Hematopoietic multipotent progenitor cell treated with erythropoietin and hydrocortisone succinate and interleukin-3 and kit ligand, for 6 days (in vitro differentiated cells): ENCODE measurements around the gene IFI27.
"Not testable (repeated sequence)": the region's sequence is repeated elsewhere in the genome, so short reads cannot be mapped to it uniquely, and the experiment has no call there.

Experiments
- DNase-seq: peaks from one replicate; pipeline ENCODE4 v3.0.0-alpha.2; 2015

The IFI27 gene

DNA sequence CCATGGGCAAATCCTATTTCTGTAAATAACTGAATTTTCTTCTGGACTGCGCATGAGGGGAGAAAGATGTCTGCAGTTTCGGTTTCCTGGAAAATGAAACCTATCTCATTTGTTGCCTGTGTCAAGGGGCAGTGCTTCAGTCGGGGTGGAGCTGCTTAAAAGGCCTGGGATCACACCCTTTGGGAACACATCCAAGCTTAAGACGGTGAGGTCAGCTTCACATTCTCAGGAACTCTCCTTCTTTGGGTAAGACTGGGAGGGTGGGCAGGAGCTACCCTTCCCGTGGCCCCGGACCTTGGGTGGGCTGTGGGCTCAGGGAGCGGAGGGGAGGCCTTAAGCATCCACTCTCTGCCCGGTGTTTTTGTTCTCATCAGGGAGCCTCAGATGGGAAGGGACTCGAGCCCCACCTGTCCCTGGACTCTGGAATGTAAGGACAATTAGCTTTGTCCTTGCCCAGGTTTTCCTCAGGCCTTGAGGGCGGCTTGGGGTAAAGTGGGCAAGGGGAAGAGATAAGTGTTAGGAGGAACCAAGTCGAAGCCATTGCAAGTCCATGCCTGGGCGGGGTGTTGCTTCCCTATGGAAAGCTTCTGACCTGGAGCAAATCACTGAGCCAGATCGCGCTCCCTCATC lies at the start of gene IFI27:
Gene IFI27 (plus strand): TSS at position 185 of the 630 bp plus-strand sequence.
- DNase-seq, result peak; percentile 74

DNA sequence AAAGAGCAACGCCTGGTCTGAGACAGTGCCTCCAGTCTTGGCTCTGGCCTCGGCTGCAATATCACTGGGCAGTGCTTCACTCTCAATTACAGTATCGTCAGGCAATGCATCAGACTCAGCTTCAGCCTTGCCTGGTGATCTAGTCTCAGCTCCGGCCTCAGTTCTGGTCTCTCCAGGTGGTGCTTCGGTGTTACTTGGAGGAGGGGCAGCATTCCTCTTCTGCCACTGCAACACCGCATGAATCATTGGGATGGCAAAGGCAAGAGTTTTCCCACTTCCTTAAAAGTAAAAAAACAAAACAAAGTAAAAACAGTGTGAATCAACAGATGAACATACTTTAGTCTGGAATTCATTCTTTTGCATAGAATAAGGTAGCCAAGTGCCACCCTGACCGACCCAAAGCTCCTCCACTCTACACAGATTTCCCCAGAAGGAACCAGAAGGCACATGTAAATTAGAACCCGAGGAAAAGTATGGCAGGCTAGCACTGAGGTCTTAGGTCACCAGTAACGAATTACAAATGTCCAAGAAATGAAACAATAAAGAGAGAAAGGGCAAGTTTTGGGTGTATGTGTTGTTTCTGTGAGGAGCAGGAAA lies 48.1 kb upstream of the IFI27 start:
- no peak for DNase-seq

DNA sequence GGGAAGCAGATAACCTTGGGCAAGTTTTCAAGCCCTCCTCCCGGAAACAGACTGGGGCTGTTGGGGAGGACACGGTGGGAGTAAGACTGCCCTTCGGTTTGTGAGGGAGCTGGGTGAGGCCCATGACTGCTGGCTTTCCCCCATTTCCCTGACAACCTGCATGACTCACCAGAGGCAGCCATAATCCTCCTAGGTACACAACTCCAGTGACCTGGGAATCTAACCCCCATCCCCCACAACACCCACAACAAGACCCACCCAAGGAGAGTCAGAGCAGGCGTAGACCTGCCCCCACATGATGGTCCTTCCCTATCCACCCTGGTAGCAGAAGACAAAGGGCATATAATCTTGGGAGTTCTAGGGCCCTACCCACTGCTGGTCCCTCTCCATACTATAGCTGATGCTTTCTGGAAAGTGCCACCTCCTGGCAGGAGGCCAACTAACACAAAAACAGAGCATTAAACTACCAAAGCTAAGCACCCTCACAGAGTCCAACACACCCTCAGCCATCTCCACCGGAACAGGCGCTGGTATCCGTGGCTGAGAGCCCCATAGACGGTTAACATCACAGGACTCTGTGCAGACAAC lies 44.4 kb upstream of the IFI27 start:
- DNase-seq, result no peak

DNA sequence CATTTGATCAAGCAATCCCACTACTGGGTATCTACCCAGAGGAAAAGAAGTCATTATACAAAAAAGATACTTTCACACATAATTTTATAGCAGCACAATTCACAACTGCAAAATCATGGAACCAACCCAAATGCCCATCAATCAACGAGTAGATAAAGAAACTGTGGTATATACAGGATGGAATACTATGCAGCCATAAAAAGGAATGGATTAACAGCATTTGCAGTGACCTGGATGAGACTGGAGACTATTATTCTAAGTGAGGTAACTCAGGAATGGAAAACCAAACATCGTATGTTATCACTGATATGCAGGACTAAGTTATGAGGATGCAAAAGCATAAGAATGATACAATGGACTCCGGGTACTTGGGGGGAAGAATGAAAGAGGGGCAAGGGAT lies 38.5 kb upstream of the IFI27 start:
- DNase-seq, result not testable (repeated sequence)

DNA sequence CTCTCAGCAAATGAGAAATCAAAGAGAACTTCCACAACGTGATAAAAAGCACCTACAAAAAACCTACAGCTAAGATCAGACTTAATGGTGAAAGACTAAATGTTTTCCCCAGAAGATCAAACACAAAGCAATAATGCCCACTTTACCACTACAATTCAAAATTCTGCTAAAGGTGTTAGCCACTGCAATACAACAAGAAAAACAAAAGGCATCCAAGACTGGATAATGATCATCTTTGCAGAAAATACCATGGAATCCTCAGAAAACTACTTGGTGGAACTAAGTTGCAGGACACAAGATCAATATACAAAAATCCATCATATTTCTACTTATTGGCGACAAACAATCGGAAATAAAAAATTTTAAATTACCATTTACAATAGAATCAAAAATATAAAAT lies 36.0 kb upstream of the IFI27 start:
- no peak for DNase-seq

DNA sequence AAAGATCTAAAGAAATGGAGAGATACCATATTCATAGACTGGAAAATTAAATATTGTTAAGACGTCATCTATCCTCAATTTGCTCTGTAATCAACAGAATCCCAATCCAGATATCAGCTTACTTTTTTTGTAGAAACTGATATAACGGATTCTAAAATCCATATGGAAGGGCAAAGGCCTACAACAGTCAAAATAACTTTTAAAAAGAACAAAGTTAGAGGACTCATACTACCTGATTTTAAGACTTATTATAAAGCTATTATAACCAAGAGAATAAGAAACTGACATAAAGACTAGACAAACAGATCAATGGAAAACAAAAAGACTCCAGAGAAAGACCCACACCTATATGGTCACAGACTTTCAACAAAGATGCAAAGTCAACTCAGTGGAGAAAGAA lies 35.5 kb upstream of the IFI27 start:
- DNase-seq, result no peak

DNA sequence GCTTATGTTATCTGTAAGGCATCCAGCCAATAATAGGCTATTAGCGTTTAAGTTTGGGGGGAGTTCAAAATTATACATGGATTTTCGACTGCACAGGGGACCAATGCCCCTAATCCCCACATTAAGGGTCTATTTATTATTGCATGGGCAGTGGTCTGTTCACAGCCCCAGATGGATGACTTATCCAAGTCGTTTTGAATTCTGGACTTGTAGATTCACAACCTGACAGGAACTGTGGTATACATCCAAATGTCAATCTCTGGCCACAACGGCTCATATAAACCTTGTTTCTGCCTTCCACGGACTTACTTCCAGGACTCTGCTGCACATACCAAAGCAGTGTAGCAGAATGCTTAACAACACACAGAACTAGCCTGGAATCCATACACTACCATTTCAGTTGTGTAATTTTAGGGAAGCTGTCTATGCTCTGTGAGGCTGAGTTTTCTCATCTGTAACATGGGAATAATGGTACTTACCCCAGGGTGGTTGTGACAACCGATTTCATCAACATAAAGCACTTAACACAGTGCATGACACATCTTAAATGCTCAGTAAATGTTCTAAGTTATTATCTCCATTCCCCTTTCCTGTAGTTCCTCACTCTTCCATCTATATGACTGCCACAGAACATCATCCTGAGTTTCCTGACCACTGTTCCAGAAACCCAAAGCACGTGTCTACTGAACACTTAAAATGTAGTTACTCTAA lies 33.3 kb upstream of the IFI27 start:
- DNase-seq, result no peak

DNA sequence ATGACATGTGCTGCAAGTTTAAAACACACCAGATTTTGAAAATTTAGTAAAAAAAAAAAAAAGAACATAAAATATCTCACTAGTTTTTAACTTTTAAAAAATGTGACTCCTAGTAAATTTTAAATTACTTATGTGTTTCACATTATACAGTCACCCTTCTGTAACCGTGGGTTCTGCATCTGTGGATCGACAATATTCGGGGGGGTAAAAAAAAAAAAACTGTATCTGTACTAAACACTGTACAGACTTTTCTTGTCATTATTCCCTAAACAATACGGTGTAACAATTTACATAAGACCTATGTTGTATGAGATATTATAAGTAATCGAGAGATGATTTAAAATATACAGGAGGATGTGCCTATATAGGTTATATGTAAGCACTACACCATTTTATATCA lies 32.7 kb upstream of the IFI27 start:
- no peak for DNase-seq

DNA sequence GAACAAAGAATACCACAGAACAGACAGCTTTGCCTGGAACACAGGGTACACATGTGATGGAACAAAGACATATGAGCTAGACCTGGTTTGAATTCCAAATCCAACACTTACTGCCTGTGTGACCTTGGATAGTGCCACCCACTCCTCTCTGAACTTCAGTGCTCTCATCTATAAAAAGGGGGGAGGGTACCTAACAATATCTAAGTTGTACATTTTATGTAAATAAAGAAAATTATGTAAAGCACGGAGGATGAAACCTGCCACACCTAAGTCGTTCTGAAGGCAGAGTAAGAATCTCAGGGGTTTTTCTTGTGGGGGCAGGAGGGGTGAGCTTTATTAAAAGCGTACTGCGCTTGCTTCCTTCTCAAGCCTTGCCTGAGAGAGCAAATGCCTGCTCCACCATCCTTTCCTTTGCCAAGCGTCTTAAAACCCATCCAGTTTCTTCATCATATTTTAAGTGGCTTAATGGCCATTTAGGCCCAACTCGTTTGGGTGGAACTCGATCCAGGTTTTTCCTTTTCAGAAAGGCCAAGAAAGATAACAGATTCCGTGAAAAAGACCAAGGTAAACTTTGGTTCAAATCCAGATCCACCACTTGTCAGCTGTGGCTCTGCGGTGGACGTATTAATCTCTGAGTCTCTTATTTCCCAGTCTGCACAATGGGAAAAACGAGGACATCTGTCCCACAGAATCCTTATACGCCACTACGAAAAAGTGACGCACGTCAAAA lies 30.5 kb upstream of the IFI27 start:
- no peak for DNase-seq

DNA sequence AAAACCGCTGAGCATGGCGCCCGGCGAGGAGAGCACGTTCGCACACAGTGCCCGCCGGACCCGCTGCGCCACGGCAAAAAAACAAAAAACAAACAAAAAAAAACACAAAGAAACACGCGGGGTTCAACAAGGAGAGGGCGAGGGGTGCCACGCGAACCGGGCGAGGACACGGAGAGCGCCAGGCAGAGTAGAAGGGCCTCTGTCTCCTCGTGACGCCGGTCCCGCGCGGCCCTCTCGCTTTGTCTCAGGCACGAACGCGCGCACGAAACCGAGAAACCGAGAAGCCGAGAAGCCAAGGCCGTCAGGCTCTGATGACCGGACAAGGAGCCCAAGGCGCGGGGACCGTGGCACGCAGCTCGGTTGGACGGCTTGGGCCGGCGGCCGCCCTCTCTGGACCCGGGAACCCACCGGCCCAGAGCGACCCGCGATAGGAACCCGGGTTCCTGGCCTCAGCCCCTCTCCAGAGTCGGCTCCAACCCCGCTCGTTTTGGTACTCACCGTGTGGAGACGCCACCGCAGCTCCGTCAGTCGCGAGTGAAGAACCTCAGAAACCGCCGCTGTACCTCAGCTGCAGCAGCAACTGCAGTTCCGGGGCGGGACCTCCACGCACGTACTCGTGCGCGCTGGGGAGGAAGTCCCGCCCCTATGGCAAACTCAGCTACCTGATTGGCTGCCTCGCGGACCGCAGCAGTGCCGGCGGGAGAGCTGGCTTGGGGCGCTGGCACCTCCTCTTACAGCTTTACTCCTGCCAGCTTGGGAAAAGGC lies 29.7 kb upstream of the IFI27 start, which contains the start of the genes DDX24 and IFI27L1:
Gene DDX24 (minus strand): TSS at position 582 of the 765 bp plus-strand sequence. CDS start 1,460 bp downstream, outside the sequence.
Gene IFI27L1 (plus strand): TSS at position 690 of the 765 bp plus-strand sequence. CDS start 15,628 bp downstream, outside the sequence.
- peak; percentile 97 for DNase-seq

GRCh38 chr14:94081386-94081820 lies 29.1 kb upstream of the IFI27 start:
- peak; percentile 51 for DNase-seq

GRCh38 chr14:94087891-94088290 lies 22.6 kb upstream of the IFI27 start:
- no peak for DNase-seq

- no peak for DNase-seq
Observed at GRCh38 chr14:94088516-94088915, 22.0 kb upstream of the IFI27 start.

DNA sequence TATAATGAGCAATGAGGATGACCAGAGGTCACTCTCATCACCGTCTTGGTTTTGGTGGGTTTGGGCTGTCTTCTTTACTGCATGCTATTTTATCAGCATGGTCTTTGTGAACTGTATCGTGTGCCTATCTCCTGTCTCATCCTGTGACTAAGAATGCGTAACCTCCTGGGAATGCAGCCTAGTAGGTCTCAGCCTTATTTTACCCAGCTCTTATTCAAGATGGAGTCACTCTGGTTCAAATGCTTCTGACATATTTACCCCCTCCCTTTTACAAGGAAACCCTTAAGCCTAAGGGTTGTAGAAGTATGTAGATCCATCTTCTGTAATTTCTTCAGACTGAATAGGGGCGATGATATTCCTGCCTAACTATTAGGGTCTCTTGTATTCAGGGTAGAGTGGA lies 21.1 kb upstream of the IFI27 start:
- no peak for DNase-seq

DNA sequence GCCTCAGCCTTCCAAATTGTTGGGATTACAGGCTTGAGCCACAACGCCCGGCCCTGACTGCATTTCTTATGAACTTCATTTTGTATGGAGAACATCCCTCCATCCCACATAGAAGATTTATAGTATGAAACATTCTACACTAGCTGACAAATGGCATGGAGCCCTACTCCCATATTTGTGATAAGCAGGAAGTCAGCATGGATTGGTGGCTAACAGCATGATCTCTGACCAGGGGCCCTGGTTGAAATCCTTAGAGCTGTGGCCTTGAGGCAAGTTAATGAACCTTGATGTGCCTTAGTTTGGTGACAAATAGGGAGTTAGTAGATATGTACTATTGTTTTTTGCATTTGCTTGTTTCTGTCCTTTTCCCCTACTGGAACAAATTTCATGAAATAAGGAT lies 17.1 kb upstream of the IFI27 start:
- no peak for DNase-seq

GRCh38 chr14:94097091-94097490 lies 13.4 kb upstream of the IFI27 start:
- DNase-seq, result no peak

- DNase-seq, result no peak
Observed at GRCh38 chr14:94098326-94098992, 12.1 kb upstream of the IFI27 start.

DNA sequence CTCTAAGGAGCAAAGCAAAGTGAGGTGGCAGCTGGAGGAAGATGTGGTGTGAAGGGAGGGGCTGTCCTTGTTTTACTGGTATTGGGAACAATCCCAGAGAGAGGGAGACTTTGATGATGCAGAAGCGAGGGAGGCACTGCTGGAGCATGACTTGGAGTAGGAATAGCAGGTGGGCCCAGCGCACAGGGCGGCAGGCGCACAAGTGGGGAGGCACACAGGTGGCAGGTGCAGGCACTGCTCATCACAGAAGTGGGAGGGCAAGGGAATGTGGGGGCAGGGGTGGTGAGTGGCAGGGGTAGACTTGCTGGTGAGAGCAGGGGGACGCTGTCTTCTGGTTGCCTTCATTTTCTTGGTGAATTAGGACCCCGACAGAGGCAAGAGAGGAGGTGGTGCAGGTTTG lies 11.5 kb upstream of the IFI27 start:
- DNase-seq, result no peak

DNA sequence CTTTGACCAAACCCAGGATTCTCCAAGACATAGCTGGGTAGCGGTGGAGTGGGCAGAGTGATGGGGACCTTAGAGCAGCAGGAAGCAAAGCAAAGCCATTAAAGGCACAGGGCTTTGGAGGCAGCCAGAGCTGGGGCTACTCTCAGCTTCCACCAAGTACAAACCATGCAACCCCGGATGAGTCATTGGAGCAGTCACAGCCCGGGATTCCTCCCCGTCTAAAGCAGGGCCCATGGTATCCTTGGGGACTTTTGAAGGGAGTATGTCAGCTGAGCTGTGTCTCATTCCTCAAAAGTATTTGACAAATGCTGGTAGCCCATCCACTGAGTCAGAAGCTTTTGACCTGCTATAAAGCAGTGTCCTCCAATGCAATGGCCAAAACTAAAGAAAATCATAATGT lies 9.7 kb upstream of the IFI27 start:
- no peak for DNase-seq

DNA sequence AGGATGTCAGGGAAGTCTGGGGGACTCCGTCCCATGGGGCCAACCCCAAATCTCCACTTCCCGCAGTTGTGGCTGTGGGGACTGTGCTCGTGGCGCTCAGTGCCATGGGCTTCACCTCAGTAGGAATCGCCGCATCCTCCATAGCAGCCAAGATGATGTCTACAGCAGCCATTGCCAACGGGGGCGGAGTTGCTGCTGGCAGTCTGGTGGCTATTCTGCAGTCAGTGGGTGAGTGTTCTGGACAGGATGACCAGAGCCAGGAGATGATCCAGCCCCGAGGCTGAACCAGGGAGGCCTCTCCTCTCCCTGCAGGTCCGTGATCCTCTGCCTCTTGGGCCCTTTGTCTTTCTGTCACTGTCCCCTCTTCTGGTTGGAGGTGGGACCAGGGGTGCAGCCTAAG lies 8.8 kb upstream of the IFI27 start:
- no peak for DNase-seq

DNA sequence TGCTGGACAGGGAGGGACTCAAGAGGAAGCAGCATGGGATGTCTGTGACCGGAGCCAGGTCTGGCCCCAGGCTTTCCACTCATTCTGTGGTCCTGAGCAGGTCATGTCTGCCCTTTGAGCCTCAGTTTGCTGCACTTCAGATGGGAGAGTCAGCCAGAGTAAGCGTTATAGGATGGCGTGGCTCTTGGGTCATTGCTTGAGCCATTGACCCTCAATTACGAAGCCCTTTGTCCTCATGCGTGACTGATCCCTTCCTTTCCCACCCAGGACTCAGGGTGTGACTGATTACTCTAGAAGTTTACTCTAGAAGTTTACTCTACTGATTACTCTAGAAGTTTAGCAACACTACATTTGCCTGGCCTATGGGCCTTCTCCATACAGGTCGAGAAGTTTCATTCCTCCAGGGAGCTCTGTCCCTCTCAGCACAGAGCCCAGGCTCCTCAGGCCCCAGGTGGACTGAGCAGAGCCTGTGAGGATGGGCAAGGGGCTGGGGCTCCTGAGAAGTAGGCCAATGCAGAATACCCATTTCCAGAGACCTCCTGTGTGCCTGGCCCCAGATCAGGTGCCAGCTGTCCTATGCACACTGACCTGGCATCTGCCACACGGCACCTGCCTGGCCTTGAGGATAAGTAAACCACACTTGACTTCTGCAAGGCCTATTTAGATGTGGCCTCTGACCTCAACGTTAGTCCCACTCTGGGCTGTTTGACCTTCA lies 7.6 kb upstream of the IFI27 start:
- no peak for DNase-seq
